Smooth muscle cell (in vitro differentiated cells): Measurements from ENCODE around the gene CDC20. TPM values are rescaled to one million over a fixed set of nuclear protein-coding genes. Genes with fewer than 3 reads are reported as not detected.

Experiments
- DNase-seq: peaks from one replicate; lab custom pipeline; 2025; ENCODE audit not compliant: unreplicated experiment; lab: John Stamatoyannopoulos, UW
- H2AFZ ChIP-seq: fragments of 200-600 bp; sonication (generic); 2 replicates; pipeline ENCODE4 v1.6.0; 2016; ENCODE audit warnings: antibody characterized with exemption, low read depth, mild to moderate bottlenecking
- H3F3A ChIP-seq: fragments of 200-600 bp; sonication (generic); 2 replicates; pipeline ENCODE4 v1.6.0; 2017; ENCODE audit warnings: antibody characterized with exemption, low read depth
- H3K27ac ChIP-seq: fragments of 200-600 bp; sonication (generic); 2 replicates; pipeline ENCODE4 v1.5.1; 2016; ENCODE audit warnings: low read depth, mild to moderate bottlenecking
- H3K27me3 ChIP-seq: fragments of 200-600 bp; sonication (generic); 2 replicates; pipeline ENCODE4 v1.6.1; 2016; ENCODE audit warnings: low read depth, mild to moderate bottlenecking
- H3K36me3 ChIP-seq: fragments of 200-600 bp; sonication (generic); 2 replicates; pipeline ENCODE4 v1.5.1; 2016; ENCODE audit warnings: low read depth
- H3K4me1 ChIP-seq: fragments of 200-600 bp; sonication (generic); 2 replicates; pipeline ENCODE4 v1.5.1; 2016; ENCODE audit warnings: low read depth
- H3K4me2 ChIP-seq: fragments of 200-600 bp; sonication (generic); 2 replicates; pipeline ENCODE4 v1.6.0; 2016; ENCODE audit warnings: mild to moderate bottlenecking
- H3K4me3 ChIP-seq: fragments of 200-600 bp; sonication (generic); 2 replicates; pipeline ENCODE4 v1.5.1; 2016; ENCODE audit warnings: mild to moderate bottlenecking
- H3K79me2 ChIP-seq: fragments of 200-600 bp; sonication (generic); 2 replicates; pipeline ENCODE4 v1.6.0; 2016; ENCODE audit warnings: low read depth, mild to moderate bottlenecking
- H3K9ac ChIP-seq: fragments of 200-600 bp; sonication (generic); 2 replicates; pipeline ENCODE4 v1.6.0; 2016; ENCODE audit warnings: low read depth
- H3K9me3 ChIP-seq: fragments of 200-600 bp; sonication (generic); replicated peaks from 2 replicates; pipeline ENCODE4 v1.5.1; 2016; ENCODE audit warnings: low read depth
- H4K20me1 ChIP-seq: fragments of 200-600 bp; sonication (generic); 2 replicates; pipeline ENCODE4 v1.6.0; 2016; ENCODE audit warnings: low read depth
- CTCF ChIP-seq: fragments of 200-600 bp; sonication (generic); IDR thresholded peaks from 2 replicates; pipeline ENCODE4 v1.5.1; 2017; ENCODE audit warnings: borderline replicate concordance, mild to moderate bottlenecking, antibody characterized with exemption; ENCODE audit not compliant: insufficient read depth, poor library complexity, severe bottlenecking
- WGBS: methylation state at CpG from one replicate; pipeline ENCODE4 v1.1.7; 2016; ENCODE audit warnings: low lambda C conversion rate; 5-methylcytosine and 5-hydroxymethylcytosine counted together
- polyA plus RNA-seq: library from polyadenylated mRNA; unstranded; fragments of >200 nt; fragmentation: Nextera tagmentation; extraction: Ambion mirVana; gene quantifications from 2 replicates; pipeline ENCODE4 v1.2.1, GENCODE V29; 2016
- total RNA-seq: library from RNA; depleted of rRNA; stranded (reverse); fragments of >200 nt; gene quantifications from 2 replicates; pipeline ENCODE4 v1.2.3, GENCODE V29; 2014

The CDC20 gene
- total and polyA plus RNA-seq, 2 experiments from 2014 or later: 17.4 to 18.7 TPM

GRCh38 chr1:43346636-43347035, 12.1 kb upstream of the CDC20 start:
- DNase-seq: no peak
- H3K36me3 ChIP-seq: no peaks in the 10 kb centered on the region
- H3K79me2 ChIP-seq: no peaks in the 10 kb centered on the region
- H3K27ac ChIP-seq: no peak overlapping the region
- H4K20me1 ChIP-seq: no peaks in the 10 kb centered on the region
- peaks cover 5% of the 10 kb centered on the region for H3F3A ChIP-seq
- H3K9me3 ChIP-seq: no peaks in the 10 kb centered on the region
- WGBS: 96% methylated on average over 5 of the region's 5 CpGs
- H3K27me3 ChIP-seq: no peaks in the 10 kb centered on the region
- H3K4me2 ChIP-seq: no peak overlapping the region
- H3K9ac ChIP-seq: no peak overlapping the region
- no peak overlapping the region for H2AFZ ChIP-seq
- no peak for TF ChIP-seq CTCF
- H3K4me3 ChIP-seq: no peak overlapping the region
- H3K4me1 ChIP-seq: peaks cover 16% of the 10 kb centered on the region

- Histone ChIP-seq H3K4me3 (peak overlapping the region; percentile 62), H2AFZ (peak overlapping the region; percentile 76), H3K27me3 (no peaks in the 10 kb centered on the region), H3F3A (peaks cover 5% of the 10 kb centered on the region), H3K36me3 (no peaks in the 10 kb centered on the region), H4K20me1 (no peaks in the 10 kb centered on the region), H3K27ac (peak overlapping the region; percentile 71), H3K4me1 (peaks cover 16% of the 10 kb centered on the region), H3K79me2 (no peaks in the 10 kb centered on the region), H3K4me2 (peak overlapping the region; percentile 95), H3K9me3 (no peaks in the 10 kb centered on the region), H3K9ac (peak overlapping the region; percentile 39)
- TF ChIP-seq CTCF: no peak
- no peak for DNase-seq
- 24% methylated on average over 22 of the region's 22 CpGs for WGBS
Measured at GRCh38 chr1:43348343-43348808, 10.4 kb upstream of the CDC20 start.

GRCh38 chr1:43348809-43349593, 9.8 kb upstream of the CDC20 start:
- peak overlapping the region; percentile 95 for H3K4me2 ChIP-seq
- H3K9me3 ChIP-seq: no peaks in the 10 kb centered on the region
- no peaks in the 10 kb centered on the region for H3K79me2 ChIP-seq
- peak; percentile 43 for DNase-seq
- H3K36me3 ChIP-seq: no peaks in the 10 kb centered on the region
- peaks cover 16% of the 10 kb centered on the region for H3K4me1 ChIP-seq
- peak overlapping the region; percentile 71 for H3K27ac ChIP-seq
- WGBS: 3% methylated on average over 42 of the region's 72 CpGs
- peak overlapping the region; percentile 76 for H2AFZ ChIP-seq
- no peaks in the 10 kb centered on the region for H3K27me3 ChIP-seq
- peaks cover 5% of the 10 kb centered on the region for H3F3A ChIP-seq
- peak overlapping the region; percentile 62 for H3K4me3 ChIP-seq
- no peaks in the 10 kb centered on the region for H4K20me1 ChIP-seq
- peak overlapping the region; percentile 67 for H3K9ac ChIP-seq
- no peak for TF ChIP-seq CTCF
